GM18526 (cell line): Measurements from ENCODE around the gene KRTAP10-3.

Experiments used
- POLR2A ChIP-seq: IDR thresholded peaks from 3 replicates; pipeline ENCODE4 v1.6.1; 2011; ENCODE audit not compliant: insufficient read length; ENCODE audit errors: extremely low read depth

KRTAP10-3 gene

GRCh38 chr21:44511219-44511937 is 47.2 kb downstream of the KRTAP10-3 start:
- TF ChIP-seq POLR2A: no peak

GRCh38 chr21:44510508-44511218 is 47.9 kb downstream of the KRTAP10-3 start:
- no peak for TF ChIP-seq POLR2A

DNA sequence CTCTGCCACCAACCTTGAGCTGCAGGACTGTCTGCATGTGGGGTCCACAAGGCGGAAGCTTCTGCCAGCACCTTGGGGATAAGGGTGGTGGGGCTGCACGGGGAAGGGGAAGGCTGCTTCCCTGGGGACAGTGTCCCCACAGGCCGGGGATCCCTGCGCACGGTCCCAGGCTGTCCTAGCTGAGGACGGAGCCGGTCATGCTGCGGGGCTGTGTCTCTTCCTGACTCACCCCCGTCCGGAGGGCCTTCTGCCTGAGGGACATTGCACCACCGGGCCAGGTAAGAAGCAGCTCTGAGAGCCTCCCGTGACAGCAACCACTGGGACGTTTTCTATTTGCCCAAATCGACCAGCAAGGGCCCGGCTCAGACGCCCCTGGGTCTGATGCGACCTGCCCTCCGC is 48.5 kb downstream of the KRTAP10-3 start:
- TF ChIP-seq POLR2A: no peak

DNA sequence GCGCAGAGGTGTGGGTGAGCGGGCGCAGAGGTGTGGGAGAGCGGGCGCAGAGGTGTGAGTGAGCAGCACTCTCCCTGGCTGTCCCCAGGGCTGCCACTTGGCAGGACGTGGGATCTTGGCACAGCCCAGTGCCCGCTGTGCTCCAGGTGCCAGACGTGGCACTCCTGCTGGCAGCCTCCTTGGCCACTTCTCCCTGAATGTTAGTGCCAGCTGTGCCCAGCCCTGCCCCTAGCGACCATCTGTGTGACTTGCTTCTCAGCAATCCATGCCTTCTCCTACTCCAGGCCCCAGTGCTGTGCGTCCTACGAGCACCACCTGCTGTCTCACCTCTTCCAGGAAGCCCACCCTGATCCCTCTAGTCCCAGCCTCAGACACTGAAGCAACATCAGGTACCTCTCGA is 49.1 kb downstream of the KRTAP10-3 start:
- TF ChIP-seq POLR2A: no peak

DNA sequence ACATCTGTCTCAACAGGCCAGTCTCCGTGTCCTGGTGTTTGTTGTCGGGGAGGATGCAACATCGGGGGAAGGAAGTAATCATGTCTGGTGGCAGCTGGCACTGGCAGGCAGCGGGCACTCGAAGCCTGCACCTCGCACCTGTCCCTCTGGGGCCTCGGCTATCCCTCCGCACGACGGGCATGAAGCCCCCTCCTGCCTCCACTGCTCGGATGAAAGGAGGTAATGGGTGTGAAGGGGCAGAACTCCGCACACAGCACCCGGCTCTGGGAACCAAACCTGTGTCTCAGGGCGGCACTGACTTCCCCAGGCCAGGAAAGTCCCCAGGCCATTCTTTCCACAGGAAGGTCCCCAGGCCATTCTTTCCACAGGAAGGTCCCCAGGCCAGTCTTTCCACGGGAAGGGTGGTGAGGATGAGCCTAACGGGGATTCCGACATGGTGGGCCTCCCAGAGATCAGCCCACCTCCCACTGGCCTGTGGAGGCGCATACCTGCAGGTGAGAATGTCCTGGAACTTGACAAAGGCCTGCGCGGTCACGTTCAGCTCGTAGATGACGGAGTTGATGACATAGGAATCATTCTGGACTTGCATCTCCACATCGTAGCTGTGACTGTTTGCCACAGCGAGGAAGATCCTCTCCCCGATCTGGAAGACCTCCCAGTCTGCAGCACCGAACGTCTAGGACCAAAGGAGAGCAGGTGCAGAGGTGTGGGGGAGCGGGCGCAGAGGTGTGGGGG is 49.7 kb downstream of the KRTAP10-3 start:
- no peak for TF ChIP-seq POLR2A

GRCh38 chr21:44508426-44508710 is 50.2 kb downstream of the KRTAP10-3 start:
- TF ChIP-seq POLR2A: no peak
